Cerebellar cortex (tissue), 1 donor: Measurements from ENCODE around the gene METTL15.
"Not testable (repeated sequence)": the region's sequence is repeated elsewhere in the genome, so short reads cannot be mapped to it uniquely, and the experiment has no call there.

Experiments
- DNase-seq: peaks from one replicate; pipeline ENCODE4 v3.0.0-alpha.2; 2015; ENCODE audit warnings: low spot score

Gene METTL15

GRCh38 chr11:28110108-28110820 is 2.1 kb downstream of the METTL15 start:
- peak; percentile 85 for DNase-seq

- DNase-seq, result no peak
Observed at GRCh38 chr11:28110821-28111200, 2.6 kb downstream of the METTL15 start.

- DNase-seq, result no peak
Observed at GRCh38 chr11:28114116-28114515, 5.9 kb downstream of the METTL15 start.

- no peak for DNase-seq
Observed at GRCh38 chr11:28114731-28115130, 6.5 kb downstream of the METTL15 start.

- no peak for DNase-seq
Observed at GRCh38 chr11:28117712-28118111, 9.5 kb downstream of the METTL15 start.

- DNase-seq, result no peak
Observed at GRCh38 chr11:28123151-28123581, 15.0 kb downstream of the METTL15 start.

- DNase-seq, result no peak
Observed at GRCh38 chr11:28132548-28132947, 24.4 kb downstream of the METTL15 start.

GRCh38 chr11:28133146-28133545 is 25.0 kb downstream of the METTL15 start:
- no peak for DNase-seq

- not testable (repeated sequence) for DNase-seq
Observed at GRCh38 chr11:28136157-28136556, 28.0 kb downstream of the METTL15 start.

- DNase-seq, result no peak
Observed at GRCh38 chr11:28137366-28137765, 29.2 kb downstream of the METTL15 start.

- DNase-seq, result no peak
Observed at GRCh38 chr11:28137832-28138231, 29.6 kb downstream of the METTL15 start.

- DNase-seq, result no peak
Observed at GRCh38 chr11:28139841-28140415, 31.7 kb downstream of the METTL15 start.

GRCh38 chr11:28140689-28141455 is 32.7 kb downstream of the METTL15 start:
- DNase-seq, result no peak

- no peak for DNase-seq
Observed at GRCh38 chr11:28142724-28143123, 34.5 kb downstream of the METTL15 start.

- DNase-seq, result no peak
Observed at GRCh38 chr11:28144808-28145207, 36.6 kb downstream of the METTL15 start.

- DNase-seq, result no peak
Observed at GRCh38 chr11:28146123-28146751, 38.0 kb downstream of the METTL15 start.

GRCh38 chr11:28152743-28153142 is 44.6 kb downstream of the METTL15 start:
- no peak for DNase-seq

GRCh38 chr11:28153586-28153985 is 45.4 kb downstream of the METTL15 start:
- no peak for DNase-seq

- DNase-seq, result no peak
Observed at GRCh38 chr11:28168718-28169117, 60.5 kb downstream of the METTL15 start.

- no peak for DNase-seq
Observed at GRCh38 chr11:28169816-28170215, 61.6 kb downstream of the METTL15 start.

GRCh38 chr11:28170759-28171158 is 62.6 kb downstream of the METTL15 start:
- no peak for DNase-seq

- DNase-seq, result no peak
Observed at GRCh38 chr11:28176351-28176750, 68.2 kb downstream of the METTL15 start.

GRCh38 chr11:28195449-28195848 is 87.3 kb downstream of the METTL15 start:
- DNase-seq, result no peak
